HEK293T (cell line): ENCODE data around the gene PSMC5.

Source experiments
- BHLHE40 ChIP-seq: fragments of 450-650 bp; IDR thresholded peaks from 2 replicates; pipeline ENCODE4 v1.6.1; 2016; ENCODE audit warnings: mild to moderate bottlenecking, moderate library complexity, borderline replicate concordance
- CTBP1 ChIP-seq: fragments of 450-650 bp; IDR thresholded peaks from 2 replicates; pipeline ENCODE4 v1.6.1; 2016; ENCODE audit warnings: borderline replicate concordance
- ELF4 ChIP-seq: fragments of 450-650 bp; IDR thresholded peaks from 2 replicates; pipeline ENCODE4 v1.6.1; 2017; ENCODE audit warnings: antibody characterized with exemption
- FOXA1 ChIP-seq: fragments of 450-650 bp; IDR thresholded peaks from 2 replicates; pipeline ENCODE4 v1.6.1; 2016; ENCODE audit warnings: mild to moderate bottlenecking
- FOXM1 ChIP-seq: fragments of 450-650 bp; IDR thresholded peaks from 2 replicates; pipeline ENCODE4 v1.6.1; 2017; ENCODE audit warnings: mild to moderate bottlenecking, borderline replicate concordance
- HDGF ChIP-seq: fragments of 450-650 bp; IDR thresholded peaks from 2 replicates; pipeline ENCODE4 v1.6.1; 2017; ENCODE audit warnings: antibody characterized with exemption, borderline replicate concordance
- LEF1 ChIP-seq: fragments of 450-650 bp; IDR thresholded peaks from 2 replicates; pipeline ENCODE4 v1.6.1; 2017; ENCODE audit warnings: mild to moderate bottlenecking, borderline replicate concordance
- NFRKB ChIP-seq: fragments of 450-650 bp; IDR thresholded peaks from 2 replicates; pipeline ENCODE4 v1.6.1; 2016; ENCODE audit warnings: mild to moderate bottlenecking, moderate library complexity
- PKNOX1 ChIP-seq: fragments of 450-650 bp; IDR thresholded peaks from 2 replicates; pipeline ENCODE4 v1.6.1; 2016
- SP1 ChIP-seq: fragments of 450-650 bp; IDR thresholded peaks from 2 replicates; pipeline ENCODE4 v1.6.1; 2017
- SUZ12 ChIP-seq: fragments of 450-650 bp; IDR thresholded peaks from 2 replicates; pipeline ENCODE4 v1.6.1; 2016; ENCODE audit warnings: mild to moderate bottlenecking
- TARDBP ChIP-seq: fragments of 450-650 bp; IDR thresholded peaks from 2 replicates; pipeline ENCODE4 v1.6.1; 2016
- ZNF384 ChIP-seq: fragments of 450-650 bp; IDR thresholded peaks from 2 replicates; pipeline ENCODE4 v1.6.1; 2016

- TF ChIP-seq ELF4: no peak
- no peak for TF ChIP-seq BHLHE40
- TF ChIP-seq FOXM1: no peak
- no peak for TF ChIP-seq NFRKB
- TF ChIP-seq PKNOX1: peak; percentile 40
- no peak for TF ChIP-seq HDGF
- TF ChIP-seq FOXA1: no peak
- TF ChIP-seq SP1: no peak
- TF ChIP-seq TARDBP: no peak
- no peak for TF ChIP-seq ZNF384
- no peak for TF ChIP-seq SUZ12
- no peak for TF ChIP-seq CTBP1
- no peak for TF ChIP-seq LEF1
Observed at GRCh38 chr17:63780507-63780906, 46.7 kb upstream of the PSMC5 start.
